Hypothalamus (tissue), 51 donors: Measurements from ENCODE around the gene PTGES3.
"Not testable (repeated sequence)": the region's sequence is repeated elsewhere in the genome, so short reads cannot be mapped to it uniquely, and the experiment has no call there.

Source experiments
- DNase-seq, 51 donors: peaks; one replicate each; lab custom pipeline; 2025; lab: John Stamatoyannopoulos, UW

The PTGES3 gene

DNA sequence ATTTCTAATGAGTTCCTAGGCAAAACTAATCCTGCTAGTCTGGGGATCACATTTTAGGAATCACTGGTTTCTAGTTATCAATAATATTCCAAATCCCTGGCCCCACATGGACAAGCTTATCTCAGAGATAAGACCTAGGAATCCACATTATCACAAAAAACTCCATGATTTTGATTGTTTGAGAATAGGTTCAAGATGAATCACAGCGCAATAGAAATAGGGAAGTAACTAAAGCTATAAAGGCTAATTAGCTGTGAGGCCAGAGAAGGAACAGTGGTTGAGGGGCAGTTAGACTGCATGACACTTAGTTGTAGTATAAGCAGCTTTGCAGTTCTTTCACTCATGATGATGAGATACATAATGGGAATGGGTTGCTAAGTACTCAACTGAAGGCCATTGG lies 29.2 kb downstream of the PTGES3 start:
- DNase-seq = no peak

DNA sequence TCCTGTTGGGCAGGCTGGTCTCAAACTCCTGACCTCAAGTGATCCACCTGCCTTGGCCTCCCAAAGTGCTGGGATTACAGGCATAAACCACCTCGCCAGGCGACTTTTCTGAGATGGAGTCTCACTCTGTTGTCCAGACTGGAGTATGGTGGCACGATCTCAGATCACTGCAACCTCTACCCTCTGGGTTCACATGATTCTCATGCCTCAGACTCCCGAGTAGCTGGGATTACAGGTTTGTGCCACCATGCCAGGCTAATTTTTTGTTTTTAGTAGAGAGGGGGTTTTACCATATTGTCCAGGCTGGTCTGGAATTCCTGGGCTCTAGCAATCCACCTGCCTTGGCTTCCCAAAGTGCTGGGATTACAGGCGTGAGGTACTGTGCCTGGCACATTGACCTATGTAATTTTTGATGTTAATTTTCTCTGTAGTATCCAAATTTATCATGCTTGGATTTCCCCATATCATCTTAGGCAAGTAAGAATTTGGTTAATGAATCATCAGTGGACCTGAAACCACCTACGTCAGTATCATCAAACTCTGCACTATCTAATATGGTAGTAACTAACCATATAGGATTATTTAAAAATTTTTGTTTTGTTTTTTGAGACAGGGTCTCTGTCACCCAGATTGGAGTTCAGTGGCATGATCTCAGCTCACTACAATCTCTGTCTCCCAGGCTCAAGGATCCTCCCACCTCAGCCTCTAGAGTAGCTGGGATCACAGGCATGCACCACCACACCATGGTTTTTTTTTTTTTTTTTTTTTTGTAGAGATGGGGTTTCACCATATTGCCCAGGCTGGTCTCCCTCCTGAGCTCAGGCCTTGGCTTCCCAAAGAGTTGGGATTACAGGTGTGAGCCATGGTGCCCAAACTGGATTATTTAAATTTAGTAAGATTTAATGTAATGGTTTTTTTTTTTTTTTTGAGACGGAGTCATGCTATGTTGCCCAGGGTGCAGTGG lies 30.4 kb downstream of the PTGES3 start:
- DNase-seq = no peak

DNA sequence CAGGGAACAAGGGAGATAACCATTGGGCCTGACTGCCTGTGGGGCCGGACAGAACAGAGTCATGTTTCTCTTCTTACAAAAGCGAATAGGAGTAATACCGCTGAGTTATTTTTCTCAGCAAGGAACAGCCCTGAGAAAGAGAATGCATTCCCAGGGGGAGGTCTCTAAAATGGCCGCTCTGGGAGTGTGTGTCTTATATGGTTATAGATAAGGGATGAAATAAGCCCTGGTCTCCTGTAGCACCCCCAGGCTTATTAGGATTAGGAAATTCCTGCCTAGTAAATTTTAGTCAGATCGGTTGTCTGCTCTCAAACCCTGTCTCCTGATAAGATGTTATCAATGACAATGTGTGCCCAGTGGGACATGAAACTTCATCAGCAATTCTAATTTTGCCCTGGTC lies 34.3 kb downstream of the PTGES3 start:
- DNase-seq = not testable (repeated sequence)

DNA sequence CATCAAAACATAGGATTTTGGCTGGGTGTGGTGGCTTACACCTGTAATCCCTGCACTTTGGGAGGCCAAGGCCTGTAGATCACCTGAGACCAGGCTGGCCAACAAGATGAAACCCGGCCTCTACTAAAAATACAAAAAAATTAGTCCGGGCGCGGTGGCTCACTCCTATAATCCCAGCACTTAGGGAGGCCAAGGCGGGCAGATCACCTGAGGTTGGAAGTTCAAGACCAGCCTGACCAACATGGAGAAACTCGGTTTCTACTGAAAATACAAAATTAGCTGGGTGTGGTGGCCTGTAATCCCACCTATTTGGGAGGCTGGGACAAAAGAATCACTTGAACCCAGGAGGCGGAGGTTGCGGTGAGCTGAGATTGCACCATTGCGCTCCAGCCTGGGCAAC lies 40.1 kb downstream of the PTGES3 start:
- not testable (repeated sequence) for DNase-seq

DNA sequence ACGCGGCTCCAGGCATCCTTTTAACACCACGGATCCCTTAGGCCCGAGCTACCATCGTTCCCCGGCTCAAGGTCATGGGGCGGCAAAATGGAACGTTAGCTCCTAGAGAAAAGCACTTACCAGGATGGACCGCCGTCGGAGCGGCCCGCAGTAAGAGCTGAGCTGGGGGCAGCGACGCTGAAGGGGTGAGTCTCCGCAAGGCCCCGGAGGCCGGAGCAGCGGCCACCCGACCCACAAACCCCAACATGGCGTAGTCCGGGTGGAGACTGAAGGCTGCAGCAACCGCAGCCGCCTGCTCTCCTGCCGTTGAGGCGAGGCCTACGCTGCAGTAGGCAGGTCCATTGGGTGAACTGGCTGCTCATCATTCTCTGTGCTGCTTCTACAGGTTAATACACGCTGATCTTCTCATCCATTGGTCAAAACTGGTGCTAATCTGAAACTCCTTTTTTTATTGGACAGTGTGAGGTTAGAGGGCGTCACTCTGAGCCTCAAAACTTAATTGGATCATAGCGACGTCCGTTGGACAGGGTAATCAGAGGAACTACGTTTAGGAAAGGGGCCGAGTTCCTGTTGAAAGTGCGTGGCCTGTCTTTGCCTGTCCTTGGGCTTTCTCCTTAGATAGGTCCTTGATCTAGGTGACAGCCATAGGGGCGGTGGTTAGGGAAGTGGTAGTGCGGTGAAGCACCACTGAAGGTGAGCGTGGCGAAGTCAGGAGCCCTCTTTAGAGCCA lies 42.2 kb downstream of the PTGES3 start, which contains the start of gene ATP5F1B:
Gene ATP5F1B (minus strand): TSS at position 268 of the 730 bp plus-strand sequence. CDS start 21 bp downstream, at position 247.
- peak; percentile 34 to 98 (median 89) for DNase-seq

DNA sequence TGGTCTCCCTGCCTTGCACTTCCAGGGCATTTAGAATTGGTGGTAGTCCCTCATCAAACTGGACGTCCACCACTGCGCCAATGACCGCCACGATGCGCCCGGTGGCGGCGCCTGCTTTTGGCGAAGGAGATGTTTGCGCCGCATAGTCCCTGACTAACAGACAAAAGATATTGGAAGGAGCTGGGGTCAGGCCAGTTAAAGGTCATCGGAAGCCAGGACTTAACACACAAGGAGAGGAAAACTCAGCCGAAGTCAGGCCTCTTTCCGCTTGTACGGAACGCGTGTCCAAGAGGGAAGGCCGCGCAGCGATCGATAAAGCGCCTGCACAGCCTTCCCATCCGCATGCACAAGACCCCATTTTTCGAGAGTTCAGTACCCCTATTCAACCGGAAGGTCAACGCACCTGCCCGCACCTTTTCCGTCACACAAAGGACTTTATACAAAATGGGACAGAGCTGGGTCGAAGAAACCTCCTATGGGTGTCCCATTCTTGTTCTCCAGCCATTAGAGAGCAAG lies 42.8 kb downstream of the PTGES3 start:
- peak in 11 of 51 donors; percentile 2 to 46 (median 19) for DNase-seq

DNA sequence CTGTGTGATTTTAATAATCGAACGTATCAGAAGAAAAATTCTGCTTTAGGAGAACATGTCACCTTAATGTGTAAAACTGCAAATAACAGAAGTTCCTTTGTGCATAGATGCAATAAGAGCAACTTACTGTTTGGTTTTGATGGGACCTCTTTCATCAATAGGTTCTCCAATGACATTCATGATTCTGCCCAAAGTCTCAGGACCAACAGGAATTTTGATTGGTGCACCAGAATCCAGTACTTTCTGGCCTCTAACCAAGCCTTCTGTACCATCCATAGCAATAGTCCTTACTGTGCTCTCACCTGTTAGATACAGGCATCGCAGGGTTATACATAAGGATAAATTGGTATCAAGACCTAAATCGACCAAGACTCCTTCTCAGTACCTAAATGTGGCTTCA lies 43.4 kb downstream of the PTGES3 start:
- no peak for DNase-seq

DNA sequence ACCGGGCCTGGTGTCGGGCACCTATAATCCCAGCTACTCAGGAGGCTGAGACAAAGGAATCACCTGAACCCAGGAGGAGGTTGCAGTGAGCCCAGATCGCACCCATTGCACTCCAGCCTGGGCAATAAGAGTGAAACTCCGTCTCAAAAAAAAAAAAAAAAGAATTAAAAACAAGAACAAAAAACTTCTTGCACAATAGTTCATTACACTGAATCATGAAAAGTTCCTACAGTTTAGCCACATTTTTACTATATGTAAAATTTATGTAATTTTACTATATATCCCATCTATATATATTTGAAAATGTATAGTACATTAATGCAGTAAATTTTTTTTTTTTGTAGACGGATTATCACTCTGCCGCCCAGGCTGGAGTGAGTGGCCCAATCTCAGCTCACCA lies 46.9 kb downstream of the PTGES3 start:
- no peak for DNase-seq

DNA sequence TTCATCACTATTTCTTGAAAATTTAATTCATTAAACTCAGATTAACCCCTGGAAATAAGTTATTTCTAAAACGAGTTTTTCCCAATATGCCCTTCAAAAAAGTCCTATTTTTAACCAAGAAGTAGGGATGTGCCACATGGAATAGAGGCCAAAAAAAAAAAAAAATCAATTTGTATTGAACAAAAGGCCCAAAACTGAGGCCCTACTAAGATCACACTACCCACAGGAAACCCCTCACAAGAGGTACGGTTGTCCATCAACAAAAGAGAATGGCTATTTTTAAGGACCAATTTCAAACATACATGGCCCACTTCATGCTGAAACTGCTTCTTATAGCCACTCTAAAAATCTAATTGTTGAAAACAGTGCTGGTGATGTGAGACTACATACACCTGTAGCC lies 50.5 kb downstream of the PTGES3 start:
- no peak for DNase-seq

DNA sequence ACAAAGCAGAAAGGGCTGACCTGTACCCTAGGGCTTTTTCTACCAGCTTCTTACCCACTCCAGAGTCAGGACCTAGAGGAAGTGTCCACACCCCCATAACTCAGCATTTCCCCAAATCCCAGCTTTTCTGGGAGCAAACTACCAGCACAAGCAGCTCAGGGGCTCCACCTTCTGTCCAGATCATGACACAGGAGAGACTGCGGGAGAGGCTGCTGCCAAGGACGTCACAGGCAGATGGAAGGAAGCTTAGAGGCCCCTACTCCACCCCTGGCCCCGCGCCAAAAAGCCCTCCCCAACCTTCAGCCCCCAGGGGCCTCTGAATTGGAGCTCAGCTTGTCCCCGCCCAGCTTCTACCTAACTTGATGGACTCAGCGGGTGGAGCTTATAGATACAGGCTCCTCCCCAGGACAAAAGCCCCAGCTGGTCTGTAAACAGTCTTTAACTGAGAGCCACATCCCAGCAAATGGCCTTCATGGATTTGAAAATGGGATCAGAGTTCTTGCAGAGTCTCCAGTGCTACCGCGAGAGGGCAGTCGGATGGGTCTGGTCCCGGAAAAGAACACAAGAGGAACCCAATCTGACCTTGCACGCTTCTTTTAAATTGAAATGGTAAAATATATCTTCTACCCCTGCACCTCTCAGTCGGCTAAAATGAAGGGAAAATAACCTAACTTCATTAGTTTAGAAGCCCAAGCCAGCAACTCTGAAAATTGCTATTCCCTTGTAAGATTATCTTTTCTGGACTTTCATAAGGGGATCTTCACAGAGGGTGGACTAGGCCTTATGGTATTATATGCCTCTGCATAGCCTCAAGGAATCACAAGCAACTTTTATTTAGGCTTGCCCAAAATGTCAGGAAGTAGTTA lies 51.2 kb downstream of the PTGES3 start:
- peak; percentile 56 to 97 (median 91) for DNase-seq

DNA sequence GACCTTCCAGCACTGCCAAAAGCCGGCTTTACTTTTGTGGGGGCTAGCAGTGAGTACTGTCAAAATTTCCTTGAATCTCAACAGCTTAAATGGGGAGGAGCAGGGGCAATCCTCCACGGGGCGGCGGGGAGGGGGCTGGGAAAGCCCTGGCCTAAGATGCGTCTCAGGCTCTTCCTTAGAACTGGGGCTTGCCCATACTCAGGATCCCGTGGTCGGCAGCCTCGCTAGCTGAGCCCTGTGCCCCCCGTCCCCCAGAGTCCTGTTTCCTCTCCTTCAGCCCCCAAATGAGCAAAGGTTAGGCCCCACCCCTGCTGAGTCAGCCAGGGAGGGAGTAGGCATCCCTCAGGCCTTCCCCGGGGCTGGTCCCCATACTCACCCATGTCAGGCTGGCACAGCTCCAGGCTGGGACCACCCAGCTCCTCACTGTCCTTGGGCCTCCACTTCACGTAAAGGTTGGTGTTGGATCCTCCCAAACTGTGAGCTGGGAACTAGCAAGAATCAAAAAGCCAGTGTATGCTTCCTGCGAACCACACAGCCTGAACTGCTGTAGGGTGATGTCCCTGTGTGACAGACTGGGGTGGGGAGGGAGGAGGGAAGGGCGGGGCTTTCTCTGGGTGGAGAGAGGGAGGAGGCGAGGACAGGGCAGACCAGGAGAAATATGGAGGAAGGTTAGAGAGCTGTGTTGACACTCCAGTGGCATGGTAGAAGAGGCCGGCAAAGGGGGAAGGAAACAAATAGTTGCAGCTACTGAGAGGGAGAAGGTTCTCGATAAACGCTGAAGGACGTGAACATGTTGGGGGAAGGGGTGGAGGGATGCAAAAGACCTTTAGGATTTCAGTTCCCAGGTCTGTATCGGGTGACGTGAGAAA lies 52.0 kb downstream of the PTGES3 start:
- peak; percentile 28 to 95 (median 75) for DNase-seq

DNA sequence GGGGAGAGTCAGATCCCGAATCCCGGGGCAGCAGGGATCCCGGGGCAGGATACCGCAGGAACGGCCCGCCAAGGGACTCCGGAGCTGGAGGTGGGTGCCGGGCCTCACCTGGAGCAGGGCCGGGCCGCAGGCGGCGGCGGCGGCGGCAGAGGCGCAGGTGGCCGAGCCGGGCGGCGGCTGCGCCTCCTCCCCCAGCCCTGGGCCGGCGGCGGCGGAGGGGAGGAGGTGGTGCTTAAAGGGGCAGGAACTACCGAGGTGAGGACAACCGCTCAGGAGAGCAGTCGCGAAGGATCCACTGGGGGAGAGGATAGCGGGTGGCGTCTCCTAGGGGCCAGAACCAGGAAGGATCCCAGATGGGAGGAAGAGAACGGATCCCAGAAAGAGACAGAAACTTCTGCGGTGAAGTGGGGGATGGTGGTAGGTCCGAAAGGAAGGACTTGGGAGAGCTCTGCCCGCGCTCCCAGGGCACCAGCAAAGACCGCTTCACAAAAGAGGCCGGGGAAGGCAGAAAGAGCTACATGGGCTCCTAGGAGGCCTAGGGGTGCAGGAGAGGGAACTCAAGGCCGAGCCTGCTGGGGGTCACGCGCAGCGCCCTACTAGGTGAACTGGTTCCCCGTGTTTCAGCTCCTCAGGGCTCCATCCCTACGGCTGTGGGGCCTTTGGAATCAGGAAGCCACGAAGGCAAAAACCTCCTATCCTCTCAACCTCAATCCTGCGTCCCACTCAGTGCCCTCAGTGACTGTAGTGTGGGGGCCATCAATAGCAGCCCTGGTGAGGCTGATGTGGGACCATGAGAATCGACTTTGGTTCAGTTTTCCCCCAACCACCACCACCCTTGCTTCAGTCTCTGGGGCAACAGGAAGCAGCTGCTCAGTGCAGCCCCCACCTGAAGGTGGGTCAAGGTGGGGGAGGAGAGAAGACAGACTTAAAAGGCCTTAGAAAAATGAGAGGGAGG lies 53.0 kb downstream of the PTGES3 start:
- peak in 43 of 51 donors; percentile 17 to 75 (median 54) for DNase-seq

DNA sequence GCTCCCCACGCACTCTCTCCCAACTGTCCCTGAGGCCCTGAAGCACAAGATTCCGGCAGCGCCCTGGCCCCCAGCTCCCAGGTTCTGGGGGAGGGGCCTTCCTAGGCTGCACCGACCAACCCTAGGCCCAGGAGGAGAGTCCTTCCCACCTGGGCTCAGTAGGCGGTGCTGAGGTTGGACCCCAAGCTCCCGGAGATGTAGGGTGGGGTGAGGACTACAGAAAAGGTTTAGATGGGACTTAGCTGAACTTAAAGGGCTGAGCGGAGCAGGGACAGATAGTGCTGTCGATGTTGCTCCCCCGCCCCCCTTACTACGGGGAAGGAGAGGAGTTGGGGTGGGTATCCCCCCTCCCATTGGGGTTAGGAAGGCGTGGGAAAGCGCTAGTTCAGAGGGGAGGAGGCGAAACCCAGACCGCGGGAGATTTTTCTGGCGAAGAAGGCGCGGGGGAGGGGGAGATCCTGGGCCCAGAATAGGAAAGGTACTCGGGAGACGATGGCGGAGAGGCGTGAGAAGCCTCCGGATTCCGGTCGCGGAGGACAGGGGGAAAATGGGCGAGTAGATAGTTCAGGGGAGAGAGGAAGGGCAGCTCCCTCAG lies 53.7 kb downstream of the PTGES3 start:
- peak in 16 of 51 donors; percentile 3 to 59 (median 32) for DNase-seq

DNA sequence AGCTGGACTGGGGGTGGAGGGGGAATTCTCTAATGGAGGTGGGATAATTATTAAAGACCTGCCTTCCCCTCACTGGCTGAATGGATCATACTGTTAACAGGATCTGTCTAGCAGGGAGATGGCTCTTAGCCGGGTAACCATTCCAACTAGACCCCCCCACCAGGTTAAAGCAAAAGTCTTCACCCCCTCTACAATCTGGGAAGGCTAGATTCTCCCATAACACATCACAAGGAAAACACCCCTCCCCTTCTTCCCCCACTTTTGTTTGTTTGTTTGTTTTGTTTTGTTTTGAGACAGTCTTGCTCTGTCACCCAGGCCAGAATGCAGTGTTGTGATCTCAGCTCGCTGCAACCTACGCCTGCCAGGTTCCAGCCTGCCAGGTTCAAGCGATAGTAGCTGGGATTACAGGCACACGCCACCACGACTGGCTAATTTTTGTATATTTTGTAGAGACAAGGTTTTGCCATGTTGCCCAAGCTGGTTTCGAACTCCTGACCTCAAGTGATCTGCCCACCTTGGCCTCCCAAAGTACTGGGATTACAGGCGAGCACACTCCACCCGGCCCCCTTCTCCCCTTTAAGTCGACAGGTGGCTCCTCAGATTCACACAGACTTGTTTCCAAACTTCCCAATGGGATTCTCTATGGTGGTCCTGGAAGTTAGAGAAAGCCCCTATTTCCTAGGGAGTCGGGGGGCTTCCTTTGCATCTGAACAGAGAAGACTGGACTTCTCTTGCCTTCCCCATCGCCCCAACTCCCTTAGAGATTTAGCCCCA lies 54.4 kb downstream of the PTGES3 start:
- DNase-seq = peak in 2 of 51 donors; percentile 14 to 25

DNA sequence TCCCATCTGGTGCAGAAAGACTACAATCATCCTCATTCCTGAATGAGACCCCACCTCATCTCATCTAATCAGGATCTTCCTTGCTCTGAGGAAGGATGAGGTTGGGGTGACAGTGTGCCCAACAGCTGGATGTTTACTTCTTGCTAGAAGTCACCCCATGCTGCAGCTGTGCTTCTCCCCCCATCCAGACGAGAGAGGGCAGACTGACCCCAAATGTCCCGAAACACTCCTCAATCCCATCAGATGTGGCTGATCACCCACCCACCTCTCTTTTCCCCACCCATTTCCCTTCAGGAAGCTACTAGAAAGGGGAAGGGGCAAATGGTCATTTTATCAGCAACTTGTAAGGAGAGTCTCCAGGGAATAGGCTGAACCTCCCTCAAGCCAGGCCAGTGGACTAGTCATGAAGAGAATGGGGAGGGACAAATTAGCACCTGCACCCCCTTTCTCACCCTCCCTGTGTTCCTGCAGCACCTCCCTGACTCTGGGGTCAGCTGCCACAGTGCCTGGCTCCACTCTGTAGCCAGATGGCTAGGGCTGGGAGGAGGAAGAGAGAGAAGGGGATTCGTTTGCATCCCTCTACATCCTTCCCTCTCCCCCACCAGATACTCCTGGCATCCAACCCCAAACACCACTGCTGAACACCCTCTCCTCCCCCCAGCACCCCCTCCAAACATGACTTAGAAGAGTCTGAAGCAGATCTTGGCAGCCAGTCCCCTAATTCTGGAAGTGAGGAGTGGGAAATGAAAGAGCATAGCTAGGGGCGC lies 55.2 kb downstream of the PTGES3 start:
- peak in 2 of 51 donors; percentile 1 to 20 for DNase-seq
